Measurements from ENCODE around the gene NIT2.

The NIT2 gene

DNA sequence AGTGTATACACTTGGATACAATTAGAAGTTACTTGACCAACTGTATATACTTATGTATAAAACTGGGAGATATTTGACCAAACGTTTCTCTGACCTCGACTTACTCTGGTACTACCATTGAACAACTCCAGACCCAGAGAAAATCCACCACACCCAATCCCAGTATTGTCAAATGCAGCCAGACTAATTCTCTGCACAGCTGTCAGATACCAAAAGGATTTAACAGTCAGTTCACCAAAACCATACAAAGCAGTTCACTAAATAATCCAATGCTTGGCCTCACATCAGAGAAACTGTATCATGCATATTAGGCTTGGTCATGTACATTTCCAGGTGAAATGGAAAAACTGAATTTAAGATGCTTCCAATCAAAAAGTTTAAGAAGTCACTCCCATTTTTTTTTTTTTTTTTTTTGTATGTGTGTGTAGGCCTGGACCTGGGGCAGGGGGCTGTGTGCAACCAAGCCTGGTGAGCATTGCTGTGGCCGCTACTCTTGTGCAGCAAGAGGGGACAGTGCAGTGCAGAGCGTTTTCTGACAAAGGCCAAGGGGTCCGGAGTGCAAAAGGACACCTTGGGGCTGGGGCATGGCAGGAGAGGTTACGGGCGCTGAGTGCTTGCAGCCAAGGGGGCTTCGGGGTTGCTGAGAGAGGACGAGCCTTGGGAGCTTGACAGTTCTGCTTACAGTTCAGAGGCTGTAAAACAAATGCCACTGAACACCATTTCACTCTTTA, 64.9 kb downstream of the NIT2 start:
- DNase-seq (ENCODE audit: low read depth), result no peak

DNA sequence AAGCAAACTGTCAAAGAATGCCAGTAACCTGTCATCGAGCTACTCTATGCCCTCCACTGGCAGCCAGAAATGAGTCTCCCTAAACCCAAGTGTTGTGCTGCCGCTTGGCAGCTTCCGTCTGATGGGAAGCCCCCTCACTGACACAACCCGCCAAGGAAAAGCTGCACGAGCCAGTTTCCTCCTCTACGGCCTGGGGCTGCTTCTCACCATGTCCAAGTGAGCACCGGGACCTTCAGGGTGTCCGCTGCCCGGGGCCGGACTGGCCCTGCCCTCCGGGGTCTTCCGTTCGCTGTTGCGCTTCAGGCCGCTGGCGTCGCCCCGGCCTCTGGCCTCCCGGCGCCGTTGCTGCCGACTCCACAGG, 65.8 kb downstream of the NIT2 start:
- no peak for DNase-seq (ENCODE audit: low read depth)

GRCh38 chr3:100400780-100401673, 66.5 kb downstream of the NIT2 start, which contains the start of the genes LNP1 and TOMM70:
Gene LNP1, plus strand, starts transcription at chr3:100401539. Its CDS starts 28,191 bp downstream, at chr3:100429730.
Gene TOMM70, minus strand, starts transcription at chr3:100401089. Its CDS starts 140 bp downstream, at chr3:100400949.
- peak; percentile 93 for DNase-seq (ENCODE audit: low read depth)

- peak; percentile 7 for DNase-seq (ENCODE audit: low read depth)
Observed at GRCh38 chr3:100401674-100402041, 67.1 kb downstream of the NIT2 start.

GRCh38 chr3:100402256-100402655, 67.7 kb downstream of the NIT2 start:
- no peak for DNase-seq (ENCODE audit: low read depth)

- no peak for DNase-seq (ENCODE audit: low read depth)
Observed at GRCh38 chr3:100402891-100403290, 68.3 kb downstream of the NIT2 start.

- DNase-seq (ENCODE audit: low read depth), result no peak
Observed at GRCh38 chr3:100403362-100404249, 69.0 kb downstream of the NIT2 start.

GRCh38 chr3:100404250-100404548, 69.6 kb downstream of the NIT2 start:
- DNase-seq (ENCODE audit: low read depth), result no peak

GRCh38 chr3:100407164-100407563, 72.6 kb downstream of the NIT2 start:
- no peak for DNase-seq (ENCODE audit: low read depth)

DNA sequence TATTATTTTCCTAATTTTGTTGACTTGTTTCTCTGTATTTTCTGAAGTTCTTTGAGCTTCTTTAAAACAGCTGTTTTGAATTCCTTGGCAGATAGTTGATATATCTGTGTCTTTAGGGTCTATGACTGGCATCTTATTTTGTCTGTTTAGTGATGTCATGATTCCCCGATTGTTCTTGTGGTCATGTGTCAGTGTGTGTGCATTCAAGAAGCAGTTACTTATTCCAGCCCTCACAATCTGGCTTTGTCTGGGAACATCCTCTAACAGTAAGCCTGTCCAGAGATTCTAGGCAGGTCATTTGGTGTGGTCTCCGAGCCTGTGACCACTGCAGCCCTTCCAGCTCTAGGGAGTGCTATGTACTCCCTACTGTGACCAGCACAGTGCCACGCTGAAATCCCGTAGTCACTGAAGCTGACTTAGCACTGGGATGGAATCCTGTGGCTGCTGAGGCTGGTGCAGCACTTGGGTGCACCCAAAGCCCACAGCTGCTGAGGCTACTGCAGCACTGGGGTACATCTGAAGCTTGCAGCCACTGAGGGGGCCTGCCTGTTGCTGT, 73.5 kb downstream of the NIT2 start:
- no peak for DNase-seq (ENCODE audit: low read depth)
